ENCODE results near the gene NRN1L.
"Not testable (repeated sequence)": the region's sequence is repeated elsewhere in the genome, so short reads cannot be mapped to it uniquely, and the experiment has no call there.

NRN1L gene

GRCh38 chr16:67861877-67862276 lies 22.8 kb upstream of the NRN1L start:
- no peak for DNase-seq

- no peak for DNase-seq
These were observed 21.8 kb upstream of the NRN1L start for GRCh38 chr16:67862623-67863583.

GRCh38 chr16:67864044-67864443 lies 20.6 kb upstream of the NRN1L start:
- DNase-seq: not testable (repeated sequence)

GRCh38 chr16:67864594-67864993 lies 20.1 kb upstream of the NRN1L start:
- DNase-seq: no peak

GRCh38 chr16:67865318-67865717 lies 19.4 kb upstream of the NRN1L start:
- peak; percentile 47 for DNase-seq

GRCh38 chr16:67868290-67868689 lies 16.4 kb upstream of the NRN1L start:
- DNase-seq: no peak

- no peak for DNase-seq
These were observed 15.0 kb upstream of the NRN1L start for GRCh38 chr16:67869653-67870052.

GRCh38 chr16:67871256-67871655 lies 13.4 kb upstream of the NRN1L start:
- DNase-seq: no peak

- no peak for DNase-seq
These were observed 12.5 kb upstream of the NRN1L start for GRCh38 chr16:67872131-67872630.

- peak; percentile 80 for DNase-seq
These were observed 11.9 kb upstream of the NRN1L start, which contains the start of gene EDC4 for GRCh38 chr16:67872631-67873434. TSS of gene EDC4 (plus strand) at chr16:67873052. CDS start at chr16:67873262, 210 bp downstream.

GRCh38 chr16:67873435-67874370 lies 11.0 kb upstream of the NRN1L start:
- DNase-seq: no peak

- no peak for DNase-seq
These were observed 10.3 kb upstream of the NRN1L start for GRCh38 chr16:67874372-67874771.

- no peak for DNase-seq
These were observed 7.6 kb upstream of the NRN1L start for GRCh38 chr16:67877064-67877463.

GRCh38 chr16:67878232-67878631 lies 6.5 kb upstream of the NRN1L start:
- no peak for DNase-seq

GRCh38 chr16:67878846-67879245 lies 5.8 kb upstream of the NRN1L start:
- no peak for DNase-seq

GRCh38 chr16:67879462-67879861 lies 5.2 kb upstream of the NRN1L start:
- no peak for DNase-seq

- no peak for DNase-seq
These were observed 4.7 kb upstream of the NRN1L start for GRCh38 chr16:67879936-67880335.

- DNase-seq: no peak
These were observed 4.1 kb upstream of the NRN1L start for GRCh38 chr16:67880584-67880983.

- DNase-seq: no peak
These were observed 3.0 kb upstream of the NRN1L start for GRCh38 chr16:67881621-67882161.

- DNase-seq: no peak
These were observed 2.1 kb upstream of the NRN1L start for GRCh38 chr16:67882374-67883145.

All from EL (cell line).